ENCODE results near the gene JMJD8. TPM values are rescaled to one million over a fixed set of nuclear protein-coding genes. Genes with fewer than 3 reads are reported as not detected.
A peak's percentile ranks its signal among the peaks of the same experiment; 100 is the strongest.

JMJD8 gene
- total and polyA plus RNA-seq, 2 donors from 2014 or later: 75.0 to 80.4 TPM

DNA sequence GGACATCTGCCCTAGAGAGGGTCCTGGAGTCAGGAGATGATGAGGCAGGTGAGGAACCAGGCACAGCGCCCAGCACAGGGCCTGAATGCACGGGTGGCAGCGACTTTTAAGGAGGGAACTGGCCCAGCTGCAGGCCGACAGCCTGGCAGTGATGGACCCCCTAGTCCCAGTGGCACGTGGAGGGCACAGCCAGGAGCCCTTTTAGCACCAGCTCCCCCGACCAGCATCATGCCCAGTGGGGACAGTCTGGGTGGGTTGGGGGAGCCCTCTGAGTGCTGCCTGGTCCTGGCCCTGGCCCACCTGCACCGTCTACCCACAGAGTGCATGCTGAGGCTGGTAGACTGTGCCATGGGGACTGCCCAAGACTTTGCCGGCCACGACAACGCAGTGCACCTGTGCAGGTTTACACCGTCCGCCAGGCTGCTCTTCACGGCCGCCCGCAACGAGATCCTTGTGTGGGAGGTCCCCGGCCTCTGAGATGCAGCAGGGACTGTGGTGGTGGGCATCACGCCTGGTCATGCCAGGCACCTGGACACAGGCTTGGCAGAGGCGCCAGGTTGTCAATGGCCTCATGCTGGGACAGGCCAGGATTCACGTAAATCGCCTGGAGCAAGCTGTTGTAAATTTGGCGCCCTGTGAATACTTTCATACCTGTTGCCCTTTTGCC is 16.9 kb downstream of the JMJD8 start:
- peak overlapping the region; percentile 2 to 9 for H3K27ac ChIP-seq (ENCODE audit: low read depth in 2 of 2, low read length in 2 of 2)
- FAIRE-seq (no peak), DNase-seq (no peak)
- TF ChIP-seq, protein P1, sequence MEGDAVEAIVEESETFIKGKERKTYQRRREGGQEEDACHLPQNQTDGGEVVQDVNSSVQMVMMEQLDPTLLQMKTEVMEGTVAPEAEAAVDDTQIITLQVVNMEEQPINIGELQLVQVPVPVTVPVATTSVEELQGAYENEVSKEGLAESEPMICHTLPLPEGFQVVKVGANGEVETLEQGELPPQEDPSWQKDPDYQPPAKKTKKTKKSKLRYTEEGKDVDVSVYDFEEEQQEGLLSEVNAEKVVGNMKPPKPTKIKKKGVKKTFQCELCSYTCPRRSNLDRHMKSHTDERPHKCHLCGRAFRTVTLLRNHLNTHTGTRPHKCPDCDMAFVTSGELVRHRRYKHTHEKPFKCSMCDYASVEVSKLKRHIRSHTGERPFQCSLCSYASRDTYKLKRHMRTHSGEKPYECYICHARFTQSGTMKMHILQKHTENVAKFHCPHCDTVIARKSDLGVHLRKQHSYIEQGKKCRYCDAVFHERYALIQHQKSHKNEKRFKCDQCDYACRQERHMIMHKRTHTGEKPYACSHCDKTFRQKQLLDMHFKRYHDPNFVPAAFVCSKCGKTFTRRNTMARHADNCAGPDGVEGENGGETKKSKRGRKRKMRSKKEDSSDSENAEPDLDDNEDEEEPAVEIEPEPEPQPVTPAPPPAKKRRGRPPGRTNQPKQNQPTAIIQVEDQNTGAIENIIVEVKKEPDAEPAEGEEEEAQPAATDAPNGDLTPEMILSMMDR (IDR thresholded peaks at IDR 0.05; ENCODE audit: borderline replicate concordance, extremely low read depth, insufficient read depth): no peak
- H3K9me3 ChIP-seq (ENCODE audit: control insufficient read depth in 2 of 3, insufficient read depth in 1 of 3, low read length in 3 of 3): no peaks in the 10 kb centered on the region
- peaks cover 0 to 14% (median 4%) of the 10 kb centered on the region in 3 donors for H3K4me1 ChIP-seq (ENCODE audit: control insufficient read depth in 2 of 3, insufficient read depth in 2 of 3, low read depth in 1 of 3, low read length in 3 of 3)
- peak overlapping the region in 2 of 3 donors; percentile 6 to 77 for H3K4me3 ChIP-seq (ENCODE audit: low read length in 3 of 3)
- H3K27me3 ChIP-seq (ENCODE audit: control insufficient read depth, insufficient read depth, low read length): no peaks in the 10 kb centered on the region
- H3K36me3 ChIP-seq (ENCODE audit: control insufficient read depth in 2 of 3, insufficient read depth in 3 of 3, low read length in 3 of 3): peaks cover 0 to 12% (median 3%) of the 10 kb centered on the region in 3 donors
- H3K9ac ChIP-seq (ENCODE audit: low read length in 3 of 3): peak overlapping the region in 2 of 3 donors; percentile 33 to 61
- intact Hi-C loops (cut with DNase I): no loop called here

DNA sequence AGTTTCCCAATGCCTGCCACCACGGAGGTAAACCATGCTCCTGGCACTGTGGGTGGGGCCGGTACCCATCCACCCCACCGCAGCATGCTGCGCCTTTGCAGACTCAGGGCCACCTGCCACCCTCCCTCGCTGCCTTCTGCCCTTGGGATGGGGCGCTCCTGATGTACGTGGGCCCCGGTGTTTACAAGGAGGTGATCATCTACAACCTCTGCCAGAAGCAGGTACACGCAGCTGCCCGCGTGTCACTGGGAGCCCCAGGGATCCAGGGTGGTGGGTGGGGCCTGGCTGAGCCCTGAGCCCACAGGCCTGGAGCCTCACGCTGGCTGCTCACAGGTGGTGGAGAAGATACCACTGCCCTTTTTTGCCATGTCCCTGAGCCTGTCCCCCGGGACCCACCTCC is 17.6 kb downstream of the JMJD8 start:
- FAIRE-seq: no peak
- no peak for DNase-seq
- H3K27me3 ChIP-seq (ENCODE audit: control insufficient read depth, insufficient read depth, low read length): no peaks in the 10 kb centered on the region
- intact Hi-C loops (cut with DNase I): no loop called here
- TF ChIP-seq, protein P1 (IDR thresholded peaks at IDR 0.05; ENCODE audit: borderline replicate concordance, extremely low read depth, insufficient read depth): no peak
- H3K27ac ChIP-seq (ENCODE audit: low read depth in 2 of 2, low read length in 2 of 2): no peak overlapping the region
- no peaks in the 10 kb centered on the region for H3K9me3 ChIP-seq (ENCODE audit: control insufficient read depth in 2 of 3, insufficient read depth in 1 of 3, low read length in 3 of 3)
- no peak overlapping the region for H3K9ac ChIP-seq (ENCODE audit: low read length in 3 of 3)
- peaks cover 0 to 12% (median 0%) of the 10 kb centered on the region in 3 donors for H3K36me3 ChIP-seq (ENCODE audit: control insufficient read depth in 2 of 3, insufficient read depth in 3 of 3, low read length in 3 of 3)
- peaks cover 0 to 14% (median 4%) of the 10 kb centered on the region in 3 donors for H3K4me1 ChIP-seq (ENCODE audit: control insufficient read depth in 2 of 3, insufficient read depth in 2 of 3, low read depth in 1 of 3, low read length in 3 of 3)
- no peak overlapping the region for H3K4me3 ChIP-seq (ENCODE audit: low read length in 3 of 3)

DNA sequence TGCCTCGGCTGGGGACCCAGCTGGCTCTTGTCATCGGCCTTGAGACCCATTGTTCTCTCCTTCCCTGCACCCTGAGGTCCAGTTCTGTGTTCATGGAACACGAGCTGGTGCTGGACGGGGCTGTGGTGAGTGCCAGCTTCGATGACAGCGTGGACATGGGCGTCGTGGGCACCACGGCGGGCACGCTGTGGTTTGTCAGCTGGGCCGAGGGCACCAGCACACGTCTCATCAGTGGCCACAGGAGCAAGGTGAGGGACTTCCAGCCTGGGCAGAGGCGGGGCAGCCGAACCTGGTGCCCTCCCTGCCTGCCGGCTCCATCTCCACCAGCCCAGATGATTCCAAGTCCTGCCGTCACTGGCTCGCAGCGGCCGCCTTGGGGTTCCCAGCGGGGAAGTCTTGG is 21.5 kb downstream of the JMJD8 start:
- DNase-seq: no peak
- TF ChIP-seq, protein P1 (IDR thresholded peaks at IDR 0.05; ENCODE audit: borderline replicate concordance, extremely low read depth, insufficient read depth): no peak
- Histone ChIP-seq H3K27ac (ENCODE audit: low read depth in 2 of 2, low read length in 2 of 2) (no peak overlapping the region), H3K4me1 (ENCODE audit: control insufficient read depth in 2 of 3, insufficient read depth in 2 of 3, low read depth in 1 of 3, low read length in 3 of 3) (peaks cover 0 to 15% (median 3%) of the 10 kb centered on the region in 3 donors), H3K9ac (ENCODE audit: low read length in 3 of 3) (no peak overlapping the region), H3K36me3 (ENCODE audit: control insufficient read depth in 2 of 3, insufficient read depth in 3 of 3, low read length in 3 of 3) (no peaks in the 10 kb centered on the region), H3K27me3 (ENCODE audit: control insufficient read depth, insufficient read depth, low read length) (no peaks in the 10 kb centered on the region), H3K4me3 (ENCODE audit: low read length in 3 of 3) (no peak overlapping the region), H3K9me3 (ENCODE audit: control insufficient read depth in 2 of 3, insufficient read depth in 1 of 3, low read length in 3 of 3) (no peaks in the 10 kb centered on the region)
- intact Hi-C loops (cut with DNase I): no loop called here
- FAIRE-seq: no peak

Measured in kidney (tissue), 14 donors.